Hepatocyte (in vitro differentiated cells): Measurements from ENCODE around the gene SMTNL1. TPM values are rescaled to one million over a fixed set of nuclear protein-coding genes. Genes with fewer than 3 reads are reported as not detected.

Experiments used
- DNase-seq: peaks from one replicate; pipeline ENCODE4 v3.0.0-alpha.2; 2016; ENCODE audit warnings: low spot score
- H2AFZ ChIP-seq: fragments of 200-600 bp; sonication (generic); 2 replicates; pipeline ENCODE4 v1.6.0; 2016; ENCODE audit warnings: antibody characterized with exemption, mild to moderate bottlenecking
- H3K27ac ChIP-seq: fragments of 200-600 bp; sonication (generic); 2 replicates; pipeline ENCODE4 v1.5.1; 2016; ENCODE audit warnings: mild to moderate bottlenecking
- H3K27me3 ChIP-seq: fragments of 200-600 bp; sonication (generic); 2 replicates; pipeline ENCODE4 v1.6.1; 2016
- H3K36me3 ChIP-seq: fragments of 200-600 bp; sonication (generic); replicated peaks from 2 replicates; pipeline ENCODE4 v1.5.1; 2016; ENCODE audit warnings: low read depth; ENCODE audit not compliant: insufficient read depth
- H3K4me1 ChIP-seq: fragments of 200-600 bp; sonication (generic); 2 replicates; pipeline ENCODE4 v1.5.1; 2016; ENCODE audit warnings: mild to moderate bottlenecking, moderate library complexity; ENCODE audit not compliant: insufficient read depth
- H3K4me2 ChIP-seq: fragments of 200-600 bp; sonication (generic); 2 replicates; pipeline ENCODE4 v1.6.0; 2016
- H3K4me3 ChIP-seq: fragments of 200-600 bp; sonication (generic); 2 replicates; pipeline ENCODE4 v1.5.1; 2016; ENCODE audit warnings: mild to moderate bottlenecking
- H3K79me2 ChIP-seq: fragments of 200-600 bp; sonication (generic); 2 replicates; pipeline ENCODE4 v1.6.0; 2017; ENCODE audit warnings: mild to moderate bottlenecking
- H3K9me2 ChIP-seq: fragments of 200-600 bp; sonication (generic); replicated peaks from 2 replicates; pipeline ENCODE4 v1.6.0; 2017; ENCODE audit warnings: mild to moderate bottlenecking; ENCODE audit not compliant: insufficient read depth
- H3K9me3 ChIP-seq: fragments of 200-600 bp; sonication (generic); 2 replicates; pipeline ENCODE4 v1.5.1; 2016; ENCODE audit warnings: low read depth, mild to moderate bottlenecking
- H4K20me1 ChIP-seq: fragments of 200-600 bp; sonication (generic); 2 replicates; pipeline ENCODE4 v1.6.0; 2016; ENCODE audit warnings: mild to moderate bottlenecking; ENCODE audit not compliant: insufficient read depth, poor library complexity, severe bottlenecking
- CTCF ChIP-seq: fragments of 200-600 bp; sonication (generic); IDR thresholded peaks from 2 replicates; pipeline ENCODE4 v1.5.1; 2016; ENCODE audit warnings: antibody characterized with exemption, mild to moderate bottlenecking; ENCODE audit not compliant: poor library complexity
- EZH2 ChIP-seq: fragments of 200-600 bp; sonication (generic); IDR thresholded peaks from 2 replicates; pipeline ENCODE4 v1.6.1; 2016; ENCODE audit warnings: antibody characterized with exemption, mild to moderate bottlenecking, borderline replicate concordance
- EZH2phosphoT487 ChIP-seq: fragments of 200-600 bp; sonication (generic); IDR thresholded peaks from one replicate; pipeline ENCODE4 v1.6.1; 2018; ENCODE audit warnings: antibody characterized with exemption, mild to moderate bottlenecking, low read depth, moderate library complexity; ENCODE audit not compliant: unreplicated experiment, severe bottlenecking
- WGBS: methylation state at CpG from one replicate; pipeline ENCODE4 v1.1.6; 2016; ENCODE audit warnings: low lambda C conversion rate; ENCODE audit errors: missing lambda C conversion rate; 5-methylcytosine and 5-hydroxymethylcytosine counted together
- polyA plus RNA-seq: library from polyadenylated mRNA; unstranded; fragments of >200 nt; fragmentation: Nextera tagmentation; extraction: Ambion mirVana; gene quantifications from 2 replicates; pipeline ENCODE4 v1.2.1, GENCODE V29; 2016
- total RNA-seq: library from RNA; depleted of rRNA; stranded (reverse); fragments of >200 nt; gene quantifications from 2 replicates; pipeline ENCODE4 v1.2.3, GENCODE V29; 2014

The SMTNL1 gene
- total and polyA plus RNA-seq, 2 experiments from 2014 or later = not detected

GRCh38 chr11:57549983-57550382, 12.6 kb downstream of the SMTNL1 start:
- no peaks in the 10 kb centered on the region for H3K36me3 ChIP-seq
- 89% methylated on average over 8 of the region's 8 CpGs for WGBS
- no peak overlapping the region for H3K4me3 ChIP-seq
- H3K4me1 ChIP-seq = no peaks in the 10 kb centered on the region
- TF ChIP-seq CTCF (no peak), EZH2 (no peak), EZH2phosphoT487 (no peak)
- no peaks in the 10 kb centered on the region for H3K79me2 ChIP-seq
- no peaks in the 10 kb centered on the region for H3K9me3 ChIP-seq
- no peak overlapping the region for H2AFZ ChIP-seq
- H4K20me1 ChIP-seq = no peaks in the 10 kb centered on the region
- no peak overlapping the region for H3K4me2 ChIP-seq
- no peak for DNase-seq
- H3K27me3 ChIP-seq = no peaks in the 10 kb centered on the region
- no peaks in the 10 kb centered on the region for H3K9me2 ChIP-seq
- no peak overlapping the region for H3K27ac ChIP-seq

DNA sequence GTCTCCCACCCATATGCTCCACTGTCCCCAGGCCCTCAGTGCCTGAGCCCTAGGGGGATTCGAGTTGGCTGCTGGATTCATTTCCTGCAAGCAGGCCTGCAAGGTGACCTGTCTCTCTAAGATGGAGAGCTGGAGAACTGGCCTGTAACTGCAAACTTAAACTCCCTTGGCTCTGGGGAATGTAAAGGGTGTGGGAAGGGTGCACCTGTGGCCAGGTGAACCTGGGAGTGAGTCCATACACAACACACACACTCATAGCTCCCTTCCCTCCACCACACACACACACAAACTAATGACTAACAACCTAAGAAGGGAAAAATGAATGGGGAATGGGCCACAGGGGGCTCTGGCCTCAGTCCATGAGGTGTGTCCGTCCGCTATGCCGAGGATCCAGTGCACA, 14.5 kb downstream of the SMTNL1 start:
- no peak overlapping the region for H3K27ac ChIP-seq
- no peak for DNase-seq
- no peaks in the 10 kb centered on the region for H3K79me2 ChIP-seq
- no peaks in the 10 kb centered on the region for H3K4me1 ChIP-seq
- 93% methylated on average over 4 of the region's 4 CpGs for WGBS
- H3K4me2 ChIP-seq = no peak overlapping the region
- no peak overlapping the region for H3K4me3 ChIP-seq
- no peaks in the 10 kb centered on the region for H3K27me3 ChIP-seq
- H2AFZ ChIP-seq = no peak overlapping the region
- H3K9me2 ChIP-seq = no peaks in the 10 kb centered on the region
- H4K20me1 ChIP-seq = no peaks in the 10 kb centered on the region
- no peak for TF ChIP-seq CTCF
- no peak for TF ChIP-seq EZH2
- no peak for TF ChIP-seq EZH2phosphoT487
- no peaks in the 10 kb centered on the region for H3K9me3 ChIP-seq
- no peaks in the 10 kb centered on the region for H3K36me3 ChIP-seq

GRCh38 chr11:57552479-57552878, 15.1 kb downstream of the SMTNL1 start:
- Histone ChIP-seq H3K27ac (no peak overlapping the region), H3K4me2 (no peak overlapping the region)
- no peak for TF ChIP-seq EZH2phosphoT487
- TF ChIP-seq EZH2 = no peak
- no peak for TF ChIP-seq CTCF

GRCh38 chr11:57555393-57555792, 18.0 kb downstream of the SMTNL1 start:
- no peak overlapping the region for H2AFZ ChIP-seq
- H3K9me3 ChIP-seq = no peaks in the 10 kb centered on the region
- no peaks in the 10 kb centered on the region for H4K20me1 ChIP-seq
- no peak for DNase-seq
- H3K4me1 ChIP-seq = no peaks in the 10 kb centered on the region
- no peak overlapping the region for H3K4me2 ChIP-seq
- TF ChIP-seq CTCF (no peak), EZH2phosphoT487 (no peak)
- H3K27ac ChIP-seq = no peak overlapping the region
- H3K9me2 ChIP-seq = no peaks in the 10 kb centered on the region
- no peak overlapping the region for H3K4me3 ChIP-seq
- H3K79me2 ChIP-seq = no peaks in the 10 kb centered on the region
- no peaks in the 10 kb centered on the region for H3K27me3 ChIP-seq
- no peaks in the 10 kb centered on the region for H3K36me3 ChIP-seq
- WGBS = 88% methylated on average over 2 of the region's 2 CpGs

More at GRCh38 chr11:57552479-57552878, 15.1 kb downstream of the SMTNL1 start:
- WGBS = 66% methylated on average over 5 of the region's 5 CpGs
- no peaks in the 10 kb centered on the region for H4K20me1 ChIP-seq
- no peak overlapping the region for H3K4me3 ChIP-seq
- no peaks in the 10 kb centered on the region for H3K79me2 ChIP-seq
- DNase-seq = no peak
- no peaks in the 10 kb centered on the region for H3K36me3 ChIP-seq
- H2AFZ ChIP-seq = no peak overlapping the region
- no peaks in the 10 kb centered on the region for H3K9me3 ChIP-seq
- H3K4me1 ChIP-seq = no peaks in the 10 kb centered on the region
- H3K9me2 ChIP-seq = no peaks in the 10 kb centered on the region
- H3K27me3 ChIP-seq = no peaks in the 10 kb centered on the region
